A549 (cell line): ENCODE data around the gene TRMT61A.

Experiments
- EP300 ChIP-seq, 2 experiments: fragments of >200 bp; sonication (Bioruptor Twin); formaldehyde crosslinking; IDR thresholded peaks; 2 replicates in 1 of 2; 3 replicates in 1 of 2; pipeline ENCODE4 v1.6.1; 2016 to 2017
- KDM5A ChIP-seq: fragments of 200-600 bp; sonication (generic); IDR thresholded peaks from 2 replicates; pipeline ENCODE4 v1.6.1; 2016; ENCODE audit warnings: antibody characterized with exemption, mild to moderate bottlenecking
- MAFK ChIP-seq: fragments of 450-650 bp; IDR thresholded peaks from 2 replicates; pipeline ENCODE4 v1.6.1; 2014; ENCODE audit not compliant: partially characterized antibody
- POLR2A ChIP-seq: IDR thresholded peaks from 2 replicates; pipeline ENCODE4 v1.6.1; 2012; ENCODE audit warnings: mild to moderate bottlenecking, low read length
- POLR2AphosphoS2 ChIP-seq: conservative IDR thresholded peaks from 2 replicates; pipeline ENCODE4 v1.6.1; 2012; ENCODE audit warnings: low read length, improper control_type of control experiment, inconsistent platforms
- TF ChIP-seq, protein P1 (sequence below): fragments of >200 bp; sonication (Bioruptor Twin); formaldehyde crosslinking; IDR thresholded peaks from 3 replicates; pipeline ENCODE4 v1.5.1; 2016

- TF ChIP-seq KDM5A (no peak), POLR2AphosphoS2 (no peak), POLR2A (no peak), EP300 (IDR thresholded peaks at IDR 0.05) (no peak), MAFK (no peak)
- TF ChIP-seq, protein P1, sequence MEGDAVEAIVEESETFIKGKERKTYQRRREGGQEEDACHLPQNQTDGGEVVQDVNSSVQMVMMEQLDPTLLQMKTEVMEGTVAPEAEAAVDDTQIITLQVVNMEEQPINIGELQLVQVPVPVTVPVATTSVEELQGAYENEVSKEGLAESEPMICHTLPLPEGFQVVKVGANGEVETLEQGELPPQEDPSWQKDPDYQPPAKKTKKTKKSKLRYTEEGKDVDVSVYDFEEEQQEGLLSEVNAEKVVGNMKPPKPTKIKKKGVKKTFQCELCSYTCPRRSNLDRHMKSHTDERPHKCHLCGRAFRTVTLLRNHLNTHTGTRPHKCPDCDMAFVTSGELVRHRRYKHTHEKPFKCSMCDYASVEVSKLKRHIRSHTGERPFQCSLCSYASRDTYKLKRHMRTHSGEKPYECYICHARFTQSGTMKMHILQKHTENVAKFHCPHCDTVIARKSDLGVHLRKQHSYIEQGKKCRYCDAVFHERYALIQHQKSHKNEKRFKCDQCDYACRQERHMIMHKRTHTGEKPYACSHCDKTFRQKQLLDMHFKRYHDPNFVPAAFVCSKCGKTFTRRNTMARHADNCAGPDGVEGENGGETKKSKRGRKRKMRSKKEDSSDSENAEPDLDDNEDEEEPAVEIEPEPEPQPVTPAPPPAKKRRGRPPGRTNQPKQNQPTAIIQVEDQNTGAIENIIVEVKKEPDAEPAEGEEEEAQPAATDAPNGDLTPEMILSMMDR, result no peak
Measured at GRCh38 chr14:103492156-103492925, 36.7 kb upstream of the TRMT61A start.
